K562 (cell line): ENCODE data around the gene SIRT5. TPM values are rescaled to one million over a fixed set of nuclear protein-coding genes. Genes with fewer than 3 reads are reported as not detected.
A peak's percentile ranks its signal among the peaks of the same experiment; 100 is the strongest.

Experiments
- BACH1 ChIP-seq: fragments of 200-800 bp; sonication (Bioruptor generic); IDR thresholded peaks from 2 replicates; pipeline ENCODE4 v1.6.1; 2016; ENCODE audit warnings: missing genetic modification characterization, missing compliant biosample characterization
- CHD1 ChIP-seq: fragments of 200-600 bp; sonication (generic); IDR thresholded peaks from one replicate; pipeline ENCODE4 v1.6.1; 2012; ENCODE audit warnings: mild to moderate bottlenecking, moderate library complexity, low read length, inconsistent platforms
- DIDO1 ChIP-seq: fragments of 450-650 bp; IDR thresholded peaks from 2 replicates; pipeline ENCODE4 v1.6.1; 2016; ENCODE audit warnings: low read depth, missing biosample characterization, missing genetic modification characterization
- E2F8 ChIP-seq: fragments of 450-650 bp; IDR thresholded peaks from 2 replicates; pipeline ENCODE4 v1.7.1; 2018; ENCODE audit warnings: mild to moderate bottlenecking, low read depth; ENCODE audit not compliant: partially characterized antibody
- HDAC2 ChIP-seq: fragments of 450-650 bp; IDR thresholded peaks from 2 replicates; pipeline ENCODE4 v1.6.1; 2016; ENCODE audit warnings: mild to moderate bottlenecking
- HLTF ChIP-seq: fragments of 450-650 bp; IDR thresholded peaks from 2 replicates; pipeline ENCODE4 v1.6.1; 2016
- HMBOX1 ChIP-seq: sonication (generic); IDR thresholded peaks from 2 replicates; pipeline ENCODE4 v1.6.1; 2016
- KDM2B ChIP-seq: fragments of 250-450 bp; sonication (Bioruptor Pico); IDR thresholded peaks from 2 replicates; pipeline ENCODE4 v1.8.0; 2021; ENCODE audit warnings: mild to moderate bottlenecking, moderate library complexity
- NFXL1 ChIP-seq: fragments of 450-650 bp; formaldehyde crosslinking; IDR thresholded peaks from 2 replicates; pipeline ENCODE4 v1.4.0; 2021; ENCODE audit warnings: mild to moderate bottlenecking
- NUFIP1 ChIP-seq: fragments of 450-650 bp; IDR thresholded peaks from 2 replicates; pipeline ENCODE4 v1.6.1; 2018; ENCODE audit not compliant: partially characterized antibody
- PHTF2 ChIP-seq: fragments of 250-450 bp; sonication (Bioruptor Pico); IDR thresholded peaks from 2 replicates; pipeline ENCODE4 v1.5.0; 2021; ENCODE audit warnings: mild to moderate bottlenecking
- SNIP1 ChIP-seq: fragments of 450-650 bp; IDR thresholded peaks from 2 replicates; pipeline ENCODE4 v1.7.1; 2017; ENCODE audit warnings: low read depth, mild to moderate bottlenecking
- SREBF2 ChIP-seq: sonication (generic); formaldehyde crosslinking; IDR thresholded peaks from 2 replicates; pipeline ENCODE4 v1.4.0; 2020; ENCODE audit warnings: mild to moderate bottlenecking, missing genetic modification reagents
- SRSF7 ChIP-seq: fragments of 200-400 bp; formaldehyde crosslinking; optimal IDR thresholded peaks from 2 replicates; pipeline ENCODE3; 2017; ENCODE audit warnings: mild to moderate bottlenecking, low read depth, low read length
- STAT5B ChIP-seq: fragments of 250-450 bp; sonication (Bioruptor Pico); IDR thresholded peaks from 2 replicates; pipeline ENCODE4 v1.8.0; 2021; ENCODE audit warnings: mild to moderate bottlenecking, inconsistent platforms
- THRA ChIP-seq: fragments of 450-650 bp; IDR thresholded peaks from 2 replicates; pipeline ENCODE4 v1.6.1; 2017; ENCODE audit warnings: mild to moderate bottlenecking, moderate library complexity
- VEZF1 ChIP-seq: fragments of 200-800 bp; sonication (Bioruptor generic); IDR thresholded peaks from 2 replicates; pipeline ENCODE4 v1.6.1; 2017; ENCODE audit warnings: missing genetic modification characterization, missing compliant biosample characterization
- XRCC4 ChIP-seq: IDR thresholded peaks from one replicate; pipeline ENCODE4 v1.6.1; 2011; ENCODE audit not compliant: insufficient read depth, insufficient read length; ENCODE audit errors: extremely low read depth
- XRCC5 ChIP-seq: fragments of 200-400 bp; formaldehyde crosslinking; IDR thresholded peaks from 2 replicates; pipeline ENCODE4 v1.6.1; 2017; ENCODE audit warnings: low read depth, mild to moderate bottlenecking, low read length
- YBX1 ChIP-seq: fragments of 450-650 bp; IDR thresholded peaks from 2 replicates; pipeline ENCODE4 v1.7.1; 2016; ENCODE audit warnings: mild to moderate bottlenecking
- ZFP1 ChIP-seq: fragments of 450-650 bp; formaldehyde crosslinking; IDR thresholded peaks from 2 replicates; pipeline ENCODE4 v1.4.0; 2020; ENCODE audit warnings: mild to moderate bottlenecking, mixed read lengths
- ZNF24 ChIP-seq: fragments of 450-650 bp; IDR thresholded peaks from 2 replicates; pipeline ENCODE4 v1.6.1; 2016
- ZNF57 ChIP-seq: fragments of 450-650 bp; formaldehyde crosslinking; IDR thresholded peaks from 2 replicates; pipeline ENCODE4 v1.4.0; 2020; ENCODE audit warnings: mild to moderate bottlenecking, moderate library complexity
- ZNF583 ChIP-seq: fragments of 250-450 bp; sonication (Bioruptor Pico); IDR thresholded peaks from 2 replicates; pipeline ENCODE4 v1.4.0; 2020
- ZZZ3 ChIP-seq: fragments of 450-650 bp; IDR thresholded peaks from 2 replicates; pipeline ENCODE4 v1.6.1; 2016; ENCODE audit warnings: antibody characterized with exemption, mild to moderate bottlenecking, moderate library complexity
- polyA plus RNA-seq, 8 experiments: library from polyadenylated mRNA; depleted of rRNA in 4 of 8; stranded (reverse) in 5 of 8; unstranded in 3 of 8; fragments of >200 nt; fragmentation: Nextera tagmentation in 2 of 8; fragmentation: Illumina TruSeq in 1 of 8; extraction: Ambion mirVana in 2 of 8; extraction: Trizol in 1 of 8; gene quantifications; 2 replicates each; pipeline versions ENCODE4 v1.2.1 to v1.2.3, GENCODE V29; 2011 to 2014; ENCODE audit warnings: inconsistent platforms in 1 of 8, missing spikeins in 1 of 8
- total RNA-seq, 7 experiments: library from RNA; depleted of rRNA in 6 of 7; stranded (reverse); fragments of >200 nt in 6 of 7; fragmentation: Illumina TruSeq in 2 of 7; extraction: Trizol in 2 of 7; gene quantifications; 2 replicates each; pipeline versions ENCODE4 v1.2.1 to v1.2.3, GENCODE V29; 2011 to 2021; ENCODE audit warnings: low replicate concordance in 1 of 7

Gene SIRT5
- total and polyA plus RNA-seq, 9 of the 15 experiments (the other 6 are each of a cell fraction or from before 2014, with no cell fraction given): 2.1 to 15.7 (median 11.4) TPM

- TF ChIP-seq NFXL1 (CRISPR knock-in tag) (no peak), XRCC4 (no peak), CHD1 (peak; percentile 69), VEZF1 (peak; percentile 51; the same call in 1 of the 2 replicates), BACH1 (tag) (no peak), PHTF2 (CRISPR knock-in tag) (no peak), NUFIP1 (no peak), SRSF7 (no peak), STAT5B (CRISPR knock-in tag) (no peak), E2F8 (peak; percentile 76), KDM2B (CRISPR knock-in tag) (no peak), ZNF24 (no peak), SNIP1 (no peak), ZZZ3 (no peak; the same call in 1 of the 2 replicates), HLTF (0 out of 2 replicates have a peak, but pooled peaks have one; percentile 40), SREBF2 (CRISPR knock-in tag) (no peak), HMBOX1 (no peak), YBX1 (no peak), ZNF57 (CRISPR knock-in tag) (no peak), HDAC2 (peak; percentile 94), ZNF583 (no peak), ZFP1 (CRISPR knock-in tag) (no peak), DIDO1 (no peak), THRA (no peak), XRCC5 (0 out of 2 replicates have a peak, but pooled peaks have one; percentile 55)
Measured at GRCh38 chr6:13574571-13575376, at the start of gene SIRT5 (continued).
